Brain microvascular endothelial cell (primary cell): ENCODE measurements around the gene CTAGE1.
"Not testable (repeated sequence)": the region's sequence is repeated elsewhere in the genome, so short reads cannot be mapped to it uniquely, and the experiment has no call there.

ENCODE experiments used
- DNase-seq: peaks from one replicate; pipeline ENCODE4 v3.0.0-alpha.2; 2020
- H3K27ac ChIP-seq: fragments of 250-450 bp; sonication (Bioruptor Pico); 2 replicates; pipeline ENCODE4 v1.5.1; 2020; ENCODE audit warnings: mild to moderate bottlenecking, moderate library complexity
- H3K27me3 ChIP-seq: fragments of 250-450 bp; sonication (Bioruptor Pico); replicated peaks from 2 replicates; pipeline ENCODE4 v1.5.1; 2020; ENCODE audit warnings: mild to moderate bottlenecking
- H3K36me3 ChIP-seq: fragments of 250-450 bp; sonication (Bioruptor Pico); replicated peaks from 2 replicates; pipeline ENCODE4 v1.5.1; 2020; ENCODE audit warnings: mild to moderate bottlenecking
- H3K4me3 ChIP-seq: 2 replicates; pipeline ENCODE4 v1.5.1; 2011; ENCODE audit warnings: low read depth, mild to moderate bottlenecking, control low read depth, low read length, moderate library complexity
- CTCF ChIP-seq: IDR thresholded peaks from 2 replicates; pipeline ENCODE4 v1.5.1; 2011; ENCODE audit warnings: low read depth, mild to moderate bottlenecking, moderate library complexity, low read length, control low read depth, inconsistent platforms; ENCODE audit errors: missing control alignments
- in situ Hi-C: cut with HindIII; loops from 2 replicates; pipeline ENCODE4 v1.10.0; 2017; ENCODE audit warnings: low sequenced_read_pairs, low pct_ligation_motif_present

Gene CTAGE1

DNA sequence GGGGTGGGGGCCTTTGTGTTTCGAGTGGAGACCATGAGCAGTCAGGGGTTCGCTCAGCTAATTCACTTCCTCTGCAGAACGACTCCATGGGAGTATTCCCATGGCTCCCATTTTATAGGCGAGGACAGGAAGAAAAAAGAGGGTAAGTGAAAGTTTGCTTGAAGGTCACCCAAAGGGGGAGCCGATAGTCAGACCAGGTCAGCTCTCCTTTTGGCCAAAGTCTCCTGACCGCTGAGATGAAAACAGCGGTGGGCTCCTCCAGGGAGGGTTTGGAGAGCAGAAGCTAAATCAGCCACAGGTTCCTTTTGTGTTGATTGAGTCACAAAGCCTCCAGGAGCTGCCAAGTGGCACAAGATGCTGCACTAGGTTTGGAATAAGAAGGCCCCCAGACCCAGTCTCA is 34.1 kb upstream of the CTAGE1 start:
- no peak for DNase-seq
- TF ChIP-seq CTCF = no peak
- H3K36me3 ChIP-seq = no peaks in the 10 kb centered on the region
- H3K4me3 ChIP-seq = no peak overlapping the region
- in situ Hi-C loops = no loop called here
- H3K27me3 ChIP-seq = no peaks in the 10 kb centered on the region
- H3K27ac ChIP-seq = no peak overlapping the region

GRCh38 chr18:22450766-22451165 is 33.1 kb upstream of the CTAGE1 start:
- H3K36me3 ChIP-seq, DNase-seq, H3K4me3 ChIP-seq, H3K27ac ChIP-seq, in situ Hi-C loops, H3K27me3 ChIP-seq: not testable (repeated sequence)

GRCh38 chr18:22450318-22450717 is 32.6 kb upstream of the CTAGE1 start:
- H3K27me3 ChIP-seq, H3K4me3 ChIP-seq, DNase-seq, in situ Hi-C loops, H3K27ac ChIP-seq, H3K36me3 ChIP-seq: not testable (repeated sequence)

- H3K36me3 ChIP-seq, H3K27ac ChIP-seq, DNase-seq, in situ Hi-C loops, H3K4me3 ChIP-seq, H3K27me3 ChIP-seq: not testable (repeated sequence)
Observed at GRCh38 chr18:22449753-22450152, 32.0 kb upstream of the CTAGE1 start.

GRCh38 chr18:22448238-22448637 is 30.5 kb upstream of the CTAGE1 start:
- DNase-seq = no peak
- no peak for TF ChIP-seq CTCF
- no peak overlapping the region for H3K4me3 ChIP-seq
- no peaks in the 10 kb centered on the region for H3K27me3 ChIP-seq
- in situ Hi-C loops = no loop called here
- H3K27ac ChIP-seq = no peak overlapping the region
- no peaks in the 10 kb centered on the region for H3K36me3 ChIP-seq

GRCh38 chr18:22447792-22448191 is 30.1 kb upstream of the CTAGE1 start:
- DNase-seq = no peak
- Histone ChIP-seq H3K27ac (no peak overlapping the region), H3K4me3 (no peak overlapping the region), H3K27me3 (no peaks in the 10 kb centered on the region), H3K36me3 (no peaks in the 10 kb centered on the region)
- in situ Hi-C loops = no loop called here
- no peak for TF ChIP-seq CTCF

DNA sequence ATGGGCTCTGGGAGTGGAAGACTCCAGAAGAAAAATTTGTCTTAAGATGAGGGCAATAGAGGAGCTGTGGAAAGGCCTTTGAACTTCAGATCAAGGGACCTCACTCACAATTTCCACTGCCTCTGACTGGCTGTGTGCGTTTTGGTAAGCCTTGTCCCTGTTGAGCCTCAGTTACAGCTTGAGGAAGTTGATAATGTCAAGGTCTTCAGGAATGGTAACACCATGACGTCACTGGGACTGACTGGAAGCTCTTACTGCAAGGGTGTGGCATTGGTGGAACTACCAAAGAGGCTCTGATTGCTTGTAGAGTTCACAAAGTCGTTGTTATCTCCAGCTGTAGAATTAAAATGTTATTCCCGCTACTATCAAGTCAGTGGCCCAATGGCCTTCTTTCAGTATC is 29.2 kb upstream of the CTAGE1 start:
- Histone ChIP-seq H3K36me3 (no peaks in the 10 kb centered on the region), H3K4me3 (no peak overlapping the region), H3K27ac (no peak overlapping the region), H3K27me3 (no peaks in the 10 kb centered on the region)
- TF ChIP-seq CTCF = no peak
- DNase-seq = no peak
- in situ Hi-C loops = no loop called here
